ENCODE measurements around the gene GAA.

GAA gene

DNA sequence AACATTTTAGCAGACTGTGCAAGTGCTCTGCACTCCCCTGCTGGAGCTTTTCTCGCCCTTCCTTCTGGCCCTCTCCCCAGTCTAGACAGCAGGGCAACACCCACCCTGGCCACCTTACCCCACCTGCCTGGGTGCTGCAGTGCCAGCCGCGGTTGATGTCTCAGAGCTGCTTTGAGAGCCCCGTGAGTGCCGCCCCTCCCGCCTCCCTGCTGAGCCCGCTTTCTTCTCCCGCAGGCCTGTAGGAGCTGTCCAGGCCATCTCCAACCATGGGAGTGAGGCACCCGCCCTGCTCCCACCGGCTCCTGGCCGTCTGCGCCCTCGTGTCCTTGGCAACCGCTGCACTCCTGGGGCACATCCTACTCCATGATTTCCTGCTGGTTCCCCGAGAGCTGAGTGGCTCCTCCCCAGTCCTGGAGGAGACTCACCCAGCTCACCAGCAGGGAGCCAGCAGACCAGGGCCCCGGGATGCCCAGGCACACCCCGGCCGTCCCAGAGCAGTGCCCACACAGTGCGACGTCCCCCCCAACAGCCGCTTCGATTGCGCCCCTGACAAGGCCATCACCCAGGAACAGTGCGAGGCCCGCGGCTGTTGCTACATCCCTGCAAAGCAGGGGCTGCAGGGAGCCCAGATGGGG lies 3.1 kb downstream of the GAA start:
- DNase-seq (ENCODE audit: low spot score): no peak

DNA sequence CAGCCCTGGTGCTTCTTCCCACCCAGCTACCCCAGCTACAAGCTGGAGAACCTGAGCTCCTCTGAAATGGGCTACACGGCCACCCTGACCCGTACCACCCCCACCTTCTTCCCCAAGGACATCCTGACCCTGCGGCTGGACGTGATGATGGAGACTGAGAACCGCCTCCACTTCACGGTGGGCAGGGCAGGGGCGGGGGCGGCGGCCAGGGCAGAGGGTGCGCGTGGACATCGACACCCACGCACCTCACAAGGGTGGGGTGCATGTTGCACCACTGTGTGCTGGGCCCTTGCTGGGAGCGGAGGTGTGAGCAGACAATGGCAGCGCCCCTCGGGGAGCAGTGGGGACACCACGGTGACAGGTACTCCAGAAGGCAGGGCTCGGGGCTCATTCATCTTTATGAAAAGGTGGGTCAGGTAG lies 3.6 kb downstream of the GAA start:
- DNase-seq (ENCODE audit: low spot score): no peak

DNA sequence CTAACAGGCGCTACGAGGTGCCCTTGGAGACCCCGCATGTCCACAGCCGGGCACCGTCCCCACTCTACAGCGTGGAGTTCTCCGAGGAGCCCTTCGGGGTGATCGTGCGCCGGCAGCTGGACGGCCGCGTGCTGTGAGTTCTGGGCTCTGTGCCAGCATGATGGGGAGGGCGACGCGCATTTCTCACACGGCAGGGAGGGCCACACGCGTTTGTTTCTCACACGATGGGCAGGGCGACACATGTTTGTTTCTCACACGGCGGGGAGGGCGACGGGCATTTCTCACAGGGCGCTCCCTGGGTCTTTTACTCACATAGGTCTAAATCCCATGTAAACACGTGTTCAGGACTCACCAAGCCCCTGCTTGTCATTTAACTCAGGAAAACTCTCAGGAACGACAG lies 4.4 kb downstream of the GAA start:
- no peak for DNase-seq (ENCODE audit: low spot score)

DNA sequence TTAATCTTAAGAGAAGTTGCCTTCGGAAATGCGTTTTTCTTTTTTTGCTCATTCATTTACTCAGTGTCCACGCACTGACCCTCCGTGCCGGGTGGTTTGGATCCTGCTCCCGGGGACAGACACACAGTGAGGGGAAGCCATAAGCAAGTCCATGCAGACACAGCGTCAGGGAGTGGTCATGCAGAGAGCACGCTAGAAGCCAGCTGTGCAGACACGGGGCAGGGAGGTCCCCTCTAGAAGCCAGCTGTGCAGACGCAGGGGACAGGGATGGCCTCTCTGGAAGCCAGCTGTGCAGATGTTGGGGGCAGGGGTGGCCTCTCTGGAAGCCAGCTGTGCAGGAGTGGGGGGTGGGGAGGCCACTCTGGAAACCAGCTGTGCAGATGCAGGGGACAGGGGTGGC lies 4.8 kb downstream of the GAA start:
- DNase-seq (ENCODE audit: low spot score): no peak

DNA sequence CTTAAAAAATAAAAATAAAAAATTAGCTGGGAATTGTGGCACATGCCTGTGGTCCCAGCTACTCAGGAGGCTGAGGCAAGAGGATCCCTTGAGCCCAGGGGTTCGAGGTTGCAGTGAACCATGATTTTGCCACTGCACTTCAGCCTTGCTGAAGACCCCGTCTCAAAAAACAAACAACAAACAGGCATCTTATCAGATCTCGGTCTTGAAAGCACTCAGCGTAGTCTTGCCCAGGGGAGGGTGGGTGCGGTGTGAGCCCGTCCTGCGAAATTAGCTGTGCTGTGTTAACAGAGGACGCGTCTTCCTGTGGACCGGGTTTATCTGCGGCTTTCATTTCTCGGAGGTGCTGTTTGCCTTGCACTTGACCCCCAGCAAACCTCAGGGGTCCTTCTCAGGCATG lies 5.4 kb downstream of the GAA start:
- no peak for DNase-seq (ENCODE audit: low spot score)

DNA sequence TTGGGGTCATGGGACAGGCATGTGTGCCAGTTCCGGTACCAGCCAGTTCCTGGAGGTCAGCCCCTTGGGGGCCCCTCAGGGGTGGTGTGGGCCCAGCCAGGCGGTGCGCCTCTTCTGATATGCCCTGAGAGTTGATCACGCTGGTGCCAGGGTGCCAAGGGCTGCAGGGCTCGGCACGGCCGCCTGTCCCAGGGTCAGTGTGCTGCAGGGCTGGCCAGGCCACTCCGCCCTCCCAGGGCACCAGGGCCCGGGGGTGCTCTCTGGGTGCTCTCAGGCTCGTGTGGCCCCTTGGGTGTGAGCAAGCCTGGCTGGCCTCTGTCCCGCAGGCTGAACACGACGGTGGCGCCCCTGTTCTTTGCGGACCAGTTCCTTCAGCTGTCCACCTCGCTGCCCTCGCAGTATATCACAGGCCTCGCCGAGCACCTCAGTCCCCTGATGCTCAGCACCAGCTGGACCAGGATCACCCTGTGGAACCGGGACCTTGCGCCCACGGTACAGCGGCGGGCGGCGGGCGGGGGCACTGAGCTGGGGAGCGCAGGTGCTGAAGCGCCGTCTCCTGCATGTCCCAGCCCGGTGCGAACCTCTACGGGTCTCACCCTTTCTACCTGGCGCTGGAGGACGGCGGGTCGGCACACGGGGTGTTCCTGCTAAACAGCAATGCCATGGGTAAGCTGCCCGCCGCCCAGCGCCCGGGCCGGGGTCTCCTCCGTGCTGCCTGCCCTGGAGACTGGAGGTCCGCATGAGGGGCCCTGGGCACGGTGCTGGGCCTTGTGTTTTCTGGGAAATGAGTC lies 6.0 kb downstream of the GAA start:
- DNase-seq (ENCODE audit: low spot score): no peak

DNA sequence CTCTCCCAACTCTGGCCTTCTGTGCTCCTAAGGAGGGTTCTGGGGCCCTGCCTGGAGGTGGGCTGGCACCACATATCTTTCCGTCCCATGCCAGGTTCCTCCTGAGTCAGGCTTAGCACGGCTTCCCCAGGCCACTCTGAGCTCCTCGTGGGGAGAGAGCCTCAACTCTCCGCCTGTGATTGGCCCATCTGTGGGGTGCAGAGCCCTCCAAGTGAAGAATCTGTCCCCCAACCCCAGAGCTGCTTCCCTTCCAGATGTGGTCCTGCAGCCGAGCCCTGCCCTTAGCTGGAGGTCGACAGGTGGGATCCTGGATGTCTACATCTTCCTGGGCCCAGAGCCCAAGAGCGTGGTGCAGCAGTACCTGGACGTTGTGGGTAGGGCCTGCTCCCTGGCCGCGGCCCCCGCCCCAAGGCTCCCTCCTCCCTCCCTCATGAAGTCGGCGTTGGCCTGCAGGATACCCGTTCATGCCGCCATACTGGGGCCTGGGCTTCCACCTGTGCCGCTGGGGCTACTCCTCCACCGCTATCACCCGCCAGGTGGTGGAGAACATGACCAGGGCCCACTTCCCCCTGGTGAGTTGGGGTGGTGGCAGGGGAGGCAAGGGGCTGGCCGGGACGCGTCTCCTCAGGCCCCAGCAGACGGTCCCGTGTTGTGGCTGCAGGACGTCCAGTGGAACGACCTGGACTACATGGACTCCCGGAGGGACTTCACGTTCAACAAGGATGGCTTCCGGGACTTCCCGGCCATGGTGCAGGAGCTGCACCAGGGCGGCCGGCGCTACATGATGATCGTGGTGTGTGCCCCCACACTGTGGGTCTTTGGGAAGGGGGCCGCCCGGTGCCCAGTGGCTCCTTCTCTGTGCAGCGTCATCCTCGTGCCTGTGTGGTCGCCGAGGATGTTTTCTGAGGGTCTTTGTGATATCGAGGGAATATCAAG lies 6.9 kb downstream of the GAA start:
- no peak for DNase-seq (ENCODE audit: low spot score)

DNA sequence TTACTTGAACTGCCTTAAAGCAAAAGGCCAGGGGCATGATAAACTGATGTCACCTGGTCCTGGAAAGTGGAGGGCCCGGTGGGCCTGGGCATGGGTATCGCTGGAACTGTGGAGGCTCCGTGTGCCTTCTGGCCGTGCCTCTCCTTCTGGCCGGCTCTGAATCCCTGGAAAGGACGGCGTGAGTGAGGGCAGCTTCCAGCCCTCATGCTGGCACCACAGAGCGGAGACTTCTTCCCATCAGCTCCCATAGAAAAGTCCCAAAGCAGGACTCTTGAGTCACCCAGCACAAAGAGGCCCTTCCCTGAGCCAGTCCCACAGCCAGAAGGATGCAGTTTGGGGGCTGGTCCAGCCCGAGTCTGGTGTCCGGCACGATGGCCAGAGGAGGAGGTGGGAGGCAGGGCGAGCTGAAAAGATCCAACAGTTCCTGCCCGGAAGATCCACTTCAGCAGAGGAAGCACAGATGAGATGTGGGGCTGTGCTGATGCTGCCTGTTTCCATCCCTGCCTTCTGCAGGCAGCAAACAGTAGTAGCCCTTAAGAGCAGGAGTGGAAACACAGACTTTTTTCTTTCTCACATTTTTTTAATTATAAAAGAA lies 7.8 kb downstream of the GAA start:
- no peak for DNase-seq (ENCODE audit: low spot score)

DNA sequence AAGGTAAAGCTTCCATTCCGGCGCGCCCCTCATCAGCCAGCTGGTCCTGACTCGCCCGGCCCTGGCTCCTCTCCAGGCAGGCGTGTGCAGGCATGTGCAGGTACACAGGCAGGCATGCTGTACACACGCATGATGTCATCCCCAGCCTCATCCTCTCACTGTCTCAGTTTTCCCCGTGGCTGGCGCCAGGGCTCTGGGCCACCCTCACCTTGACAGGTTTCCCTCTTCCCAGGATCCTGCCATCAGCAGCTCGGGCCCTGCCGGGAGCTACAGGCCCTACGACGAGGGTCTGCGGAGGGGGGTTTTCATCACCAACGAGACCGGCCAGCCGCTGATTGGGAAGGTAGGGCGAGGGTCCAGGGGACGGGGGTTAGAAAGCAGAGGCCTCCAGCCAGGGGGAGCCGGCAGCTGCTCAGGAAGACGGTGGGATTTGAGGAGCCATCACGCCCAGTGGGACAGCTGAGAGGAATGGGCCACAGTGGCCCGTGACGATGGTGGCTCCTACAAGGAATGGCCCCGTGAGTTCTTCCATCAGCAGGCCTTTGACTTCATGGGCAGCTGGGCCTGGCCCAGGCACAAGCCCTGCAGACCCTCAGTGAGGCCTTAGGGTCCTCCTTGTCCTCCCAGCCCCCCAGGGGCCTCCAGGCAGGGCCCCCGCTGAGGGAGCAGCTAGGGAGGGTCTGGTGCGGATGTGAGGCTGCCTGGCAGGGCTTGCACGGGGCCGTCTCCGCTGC lies 8.5 kb downstream of the GAA start:
- no peak for DNase-seq (ENCODE audit: low spot score)

DNA sequence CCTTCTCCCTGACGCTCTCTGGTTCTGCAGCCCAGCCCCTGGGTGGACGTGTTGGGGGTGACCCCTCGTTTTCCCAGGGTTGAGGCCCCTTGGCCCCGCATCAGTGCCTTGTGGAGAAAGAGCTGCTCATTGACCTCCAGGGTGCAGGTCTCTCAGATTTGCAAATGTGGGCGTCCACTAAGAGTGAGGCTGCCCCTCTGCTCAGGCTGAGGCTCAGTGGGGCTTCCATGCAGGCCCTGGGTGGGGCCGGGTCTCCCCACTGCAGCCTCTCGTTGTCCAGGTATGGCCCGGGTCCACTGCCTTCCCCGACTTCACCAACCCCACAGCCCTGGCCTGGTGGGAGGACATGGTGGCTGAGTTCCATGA lies 9.0 kb downstream of the GAA start:
- DNase-seq (ENCODE audit: low spot score): no peak

DNA sequence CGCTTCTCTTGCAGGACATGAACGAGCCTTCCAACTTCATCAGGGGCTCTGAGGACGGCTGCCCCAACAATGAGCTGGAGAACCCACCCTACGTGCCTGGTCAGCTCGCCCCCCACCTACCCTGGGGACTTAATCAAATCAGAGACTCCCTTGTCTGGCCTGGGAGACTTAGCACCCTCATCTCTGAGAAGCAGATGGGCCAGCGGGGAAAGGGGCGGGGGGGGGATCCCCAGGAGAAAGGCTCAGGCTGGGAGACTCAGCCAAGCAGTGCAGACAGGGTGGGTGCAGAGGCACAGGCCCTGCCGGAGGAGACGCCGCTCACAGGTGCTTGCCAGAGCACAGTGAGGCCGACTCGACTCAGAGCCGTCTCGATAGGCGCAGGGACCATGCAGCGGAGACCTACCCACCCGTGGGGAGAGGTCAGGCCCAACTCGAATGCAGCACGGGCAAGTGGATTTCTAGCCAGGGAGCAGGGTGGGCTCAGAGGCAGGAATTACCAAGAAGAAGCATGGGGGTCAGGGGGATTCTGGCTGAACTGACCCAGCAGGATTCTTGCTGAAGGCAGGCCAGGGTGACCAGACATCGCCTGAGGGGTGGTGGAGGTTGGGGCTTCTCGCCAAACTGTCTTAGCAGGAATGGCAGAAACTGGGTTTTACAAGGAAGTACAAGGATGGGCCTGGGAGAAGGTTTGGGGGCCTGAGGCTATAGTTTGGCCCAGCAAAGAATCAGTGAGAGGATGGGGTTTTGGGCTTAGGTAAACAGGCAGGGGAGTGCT lies 9.7 kb downstream of the GAA start:
- DNase-seq (ENCODE audit: low spot score): no peak

DNA sequence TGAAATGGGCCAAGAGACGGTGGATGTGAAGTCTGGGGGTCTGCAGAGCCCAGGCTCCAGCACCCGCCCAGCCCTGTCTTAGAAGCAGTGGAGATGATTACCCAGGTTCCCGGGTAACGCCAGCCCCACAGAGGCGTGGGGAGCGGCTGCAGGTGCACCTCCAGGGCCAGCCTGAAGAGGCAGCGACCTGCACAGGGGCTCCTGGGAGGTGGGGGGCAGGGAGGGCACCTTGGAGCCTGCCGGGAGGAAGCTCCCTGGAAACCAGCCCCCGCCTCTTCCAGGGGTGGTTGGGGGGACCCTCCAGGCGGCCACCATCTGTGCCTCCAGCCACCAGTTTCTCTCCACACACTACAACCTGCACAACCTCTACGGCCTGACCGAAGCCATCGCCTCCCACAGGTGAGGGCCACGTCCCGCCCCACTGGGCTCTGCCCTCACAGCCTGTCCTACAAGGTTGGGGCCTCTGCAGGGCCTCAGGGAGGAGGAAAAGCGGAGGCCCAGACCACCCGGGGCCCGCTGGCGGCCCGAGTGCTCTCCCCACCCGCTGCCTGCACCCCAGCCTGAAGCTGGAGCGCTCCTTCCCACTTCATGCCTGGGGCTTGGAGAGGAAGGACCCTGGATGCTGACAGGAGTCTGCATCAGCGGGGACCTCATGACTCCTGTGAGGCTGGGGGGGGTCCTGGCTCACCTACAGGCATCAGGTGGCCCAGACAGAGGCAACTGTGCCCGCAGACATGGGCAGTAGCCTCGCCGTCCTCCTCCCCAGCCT lies 10.5 kb downstream of the GAA start:
- no peak for DNase-seq (ENCODE audit: low spot score)

DNA sequence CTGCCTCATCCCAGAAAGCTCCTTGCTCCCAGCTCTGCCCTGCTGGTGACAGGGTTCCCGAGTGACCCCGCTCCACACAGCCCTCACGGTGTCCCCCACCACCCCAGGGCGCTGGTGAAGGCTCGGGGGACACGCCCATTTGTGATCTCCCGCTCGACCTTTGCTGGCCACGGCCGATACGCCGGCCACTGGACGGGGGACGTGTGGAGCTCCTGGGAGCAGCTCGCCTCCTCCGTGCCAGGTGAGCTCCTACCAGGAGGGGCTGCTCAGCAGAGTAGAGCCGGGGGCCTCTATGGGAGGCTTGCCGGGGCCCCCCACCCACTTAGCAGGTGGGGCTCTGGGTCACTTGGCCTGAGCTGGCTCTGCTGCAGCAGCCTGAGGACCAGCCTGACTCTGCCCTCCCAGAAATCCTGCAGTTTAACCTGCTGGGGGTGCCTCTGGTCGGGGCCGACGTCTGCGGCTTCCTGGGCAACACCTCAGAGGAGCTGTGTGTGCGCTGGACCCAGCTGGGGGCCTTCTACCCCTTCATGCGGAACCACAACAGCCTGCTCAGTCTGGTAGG lies 11.2 kb downstream of the GAA start:
- no peak for DNase-seq (ENCODE audit: low spot score)

DNA sequence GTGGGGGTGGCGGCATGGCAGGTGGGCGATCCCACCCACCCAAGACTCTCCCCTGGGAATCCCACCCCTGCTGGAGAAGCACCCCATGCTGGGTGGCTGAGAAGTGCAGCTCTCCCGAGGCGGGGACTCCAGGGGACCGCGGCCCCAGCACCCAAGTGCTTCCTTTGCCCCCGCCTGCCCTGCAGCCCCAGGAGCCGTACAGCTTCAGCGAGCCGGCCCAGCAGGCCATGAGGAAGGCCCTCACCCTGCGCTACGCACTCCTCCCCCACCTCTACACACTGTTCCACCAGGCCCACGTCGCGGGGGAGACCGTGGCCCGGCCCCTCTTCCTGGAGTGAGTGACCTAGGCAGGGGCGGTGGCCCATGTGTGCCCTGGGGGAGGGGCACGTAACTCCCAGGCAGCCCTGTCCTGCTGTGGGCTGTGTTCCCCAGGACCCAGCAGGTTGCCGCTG lies 11.7 kb downstream of the GAA start:
- DNase-seq (ENCODE audit: low spot score): no peak

DNA sequence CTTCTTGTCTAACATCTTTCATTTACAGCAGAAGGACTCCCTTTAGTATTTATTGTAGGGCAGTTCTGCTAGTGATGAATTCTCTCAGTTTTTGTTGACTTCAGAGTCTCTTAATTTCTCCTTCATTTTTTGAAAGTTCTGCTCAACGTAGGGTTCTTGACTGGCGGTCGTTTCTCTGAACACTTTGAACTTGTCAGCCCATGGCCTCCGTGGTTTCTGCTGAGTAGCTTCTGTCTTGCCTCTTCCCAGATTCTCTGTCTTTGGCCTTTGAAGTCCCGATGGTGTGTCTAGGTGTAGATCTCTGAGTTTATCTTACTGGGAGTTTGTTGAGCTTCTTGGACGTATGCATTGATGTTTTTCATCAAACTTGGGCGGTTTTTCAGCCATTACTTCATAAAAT lies 13.4 kb downstream of the GAA start:
- DNase-seq (ENCODE audit: low spot score): no peak

DNA sequence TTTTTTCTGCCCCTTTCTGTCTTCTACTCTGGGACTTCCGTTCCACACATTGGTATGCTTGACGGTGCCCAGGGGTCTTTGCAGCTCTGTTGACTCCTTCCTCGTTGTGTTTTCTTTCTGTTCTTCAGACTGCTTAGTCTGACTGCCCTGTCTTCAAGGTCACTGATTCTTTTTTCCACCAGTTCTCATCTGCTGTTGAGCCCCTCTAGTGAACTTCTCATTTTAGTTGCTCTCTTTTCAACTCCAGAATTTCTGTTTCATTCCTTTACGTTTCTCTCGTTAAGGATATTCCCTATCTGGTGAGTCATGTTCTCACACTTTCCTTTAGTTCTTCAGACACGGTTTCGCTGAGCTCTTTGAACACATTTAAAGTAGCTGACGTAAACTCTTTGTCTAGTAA lies 13.8 kb downstream of the GAA start:
- no peak for DNase-seq (ENCODE audit: low spot score)

DNA sequence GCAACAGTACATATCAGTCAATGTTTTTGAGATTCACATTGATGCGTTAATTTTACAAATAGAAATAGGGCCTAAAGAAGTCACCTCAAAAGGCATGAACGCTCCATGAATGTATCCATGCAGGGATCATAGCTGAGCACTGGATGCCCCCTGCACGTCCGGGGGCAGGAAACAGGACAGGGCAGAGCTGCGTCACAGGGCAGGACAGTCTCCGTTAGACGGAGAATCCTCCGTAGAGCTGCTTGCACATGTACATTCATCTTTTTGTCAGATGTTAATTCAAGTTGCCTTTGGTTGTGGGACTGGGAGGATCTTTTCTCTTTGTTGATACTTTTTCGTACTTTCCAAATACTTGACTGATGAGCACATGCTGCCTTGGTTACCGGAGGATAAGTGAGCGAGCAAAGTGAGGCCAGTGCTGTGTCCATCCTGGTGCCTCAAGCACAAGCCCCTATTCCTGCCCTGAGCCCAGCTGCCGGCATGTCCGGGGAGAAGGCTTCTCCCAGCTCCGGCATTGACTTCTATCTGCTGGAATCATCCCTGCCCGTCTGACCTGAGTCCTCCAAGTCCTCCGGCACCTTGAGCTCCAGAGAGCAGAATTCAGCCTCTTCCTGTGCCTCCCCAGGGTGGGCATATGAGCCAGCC lies 15.0 kb downstream of the GAA start:
- no peak for DNase-seq (ENCODE audit: low spot score)

DNA sequence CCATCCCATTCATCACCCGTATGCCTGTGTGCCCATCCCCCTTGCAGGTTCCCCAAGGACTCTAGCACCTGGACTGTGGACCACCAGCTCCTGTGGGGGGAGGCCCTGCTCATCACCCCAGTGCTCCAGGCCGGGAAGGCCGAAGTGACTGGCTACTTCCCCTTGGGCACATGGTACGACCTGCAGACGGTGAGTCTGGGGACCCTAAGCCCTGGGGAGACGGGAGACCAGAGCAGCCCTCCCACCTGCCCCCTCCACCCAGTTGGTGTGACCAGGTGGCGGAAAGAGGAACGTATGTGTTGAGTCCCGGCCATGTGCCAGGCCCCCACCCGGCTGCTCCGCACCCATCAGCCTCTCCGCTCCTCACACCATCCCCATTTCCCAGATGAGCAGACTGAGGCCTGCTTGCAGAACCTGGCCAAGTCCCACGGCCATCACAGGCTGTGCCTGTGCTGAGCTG lies 15.6 kb downstream of the GAA start:
- DNase-seq (ENCODE audit: low spot score): no peak

Data from HuH-7.5 (cell line).